ENCODE results near the gene ASTE1.

GRCh38 chr3:130992344-130992743 is 34.3 kb downstream of the ASTE1 start:
- TF ChIP-seq CTCF (IDR thresholded peaks at IDR 0.05) (no peak), POLR2A (IDR thresholded peaks at IDR 0.05) (no peak)

All from uterus (tissue), 2 donors.